Immature natural killer cell (primary cell): ENCODE results near the gene RALBP1. TPM values are rescaled to one million over a fixed set of nuclear protein-coding genes. Genes with fewer than 3 reads are reported as not detected.
"Not testable (repeated sequence)": the region's sequence is repeated elsewhere in the genome, so short reads cannot be mapped to it uniquely, and the experiment has no call there.

Experiments
- DNase-seq, 3 donors: peaks; one replicate each; pipeline ENCODE4 v3.0.0; 2022; ENCODE audit warnings: mixed read lengths in 1 of 3
- H3K27ac Mint-ChIP-seq, 6 donors: one replicate each; pipeline ENCODE4 v1.8.0; 2020; ENCODE audit warnings: mixed read lengths in 6 of 6, mild to moderate bottlenecking in 5 of 6, inconsistent platforms in 4 of 6, moderate library complexity in 3 of 6
- H3K27me3 Mint-ChIP-seq, 3 donors: one replicate each; pipeline ENCODE4 v1.8.0; 2020 to 2021; ENCODE audit warnings: low read depth in 3 of 3, mild to moderate bottlenecking in 3 of 3, mixed read lengths in 3 of 3, moderate library complexity in 3 of 3, inconsistent platforms in 1 of 3
- H3K36me3 Mint-ChIP-seq, 3 donors: one replicate each; pipeline ENCODE4 v1.8.0; 2020; ENCODE audit warnings: mixed read lengths in 3 of 3, inconsistent platforms in 2 of 3, mild to moderate bottlenecking in 2 of 3
- H3K4me1 Mint-ChIP-seq, 2 donors: one replicate each; pipeline ENCODE4 v1.8.0; 2020; ENCODE audit warnings: inconsistent platforms in 2 of 2, mild to moderate bottlenecking in 2 of 2, mixed read lengths in 2 of 2, moderate library complexity in 1 of 2
- H3K4me3 Mint-ChIP-seq, 5 donors: one replicate each; pipeline ENCODE4 v1.8.0; 2020; ENCODE audit warnings: mild to moderate bottlenecking in 5 of 5, mixed read lengths in 5 of 5, inconsistent platforms in 3 of 5, moderate library complexity in 3 of 5
- H3K9me3 Mint-ChIP-seq, 6 donors: one replicate each; pipeline ENCODE4 v1.8.0; 2020; ENCODE audit warnings: mild to moderate bottlenecking in 6 of 6, mixed read lengths in 6 of 6, inconsistent platforms in 4 of 6, moderate library complexity in 3 of 6
- polyA plus RNA-seq, 3 donors: library from polyadenylated mRNA; unstranded; fragments of 300-500 nt; fragmentation: Illumina TruSeq; gene quantifications; one replicate each; pipeline ENCODE4 v1.2.3, GENCODE V29; 2021

RALBP1 gene
- polyA plus RNA-seq, 3 donors from 2014 or later, result 47.8 to 71.2 (median 50.1) TPM

- H3K9me3 Mint-ChIP-seq, result no peaks in the 10 kb centered on the region
- no peaks in the 10 kb centered on the region for H3K36me3 Mint-ChIP-seq
- H3K4me1 Mint-ChIP-seq, result peaks cover 9 to 12% of the 10 kb centered on the region in 2 donors
- no peak overlapping the region for H3K27ac Mint-ChIP-seq
- H3K4me3 Mint-ChIP-seq, result no peak overlapping the region
- H3K27me3 Mint-ChIP-seq, result peaks cover 0 to 14% (median 6%) of the 10 kb centered on the region in 3 donors
- no peak for DNase-seq
Observed at GRCh38 chr18:9437672-9438071, 37.6 kb upstream of the RALBP1 start.

- Mint-ChIP-seq H3K4me3 (no peak overlapping the region), H3K27ac (no peak overlapping the region), H3K36me3 (no peaks in the 10 kb centered on the region), H3K27me3 (peaks cover 0 to 8% (median 6%) of the 10 kb centered on the region in 3 donors), H3K9me3 (no peaks in the 10 kb centered on the region), H3K4me1 (no peaks in the 10 kb centered on the region)
- no peak for DNase-seq
Observed at GRCh38 chr18:9441061-9441460, 34.3 kb upstream of the RALBP1 start.

- H3K36me3 Mint-ChIP-seq, result no peaks in the 10 kb centered on the region
- no peaks in the 10 kb centered on the region for H3K4me1 Mint-ChIP-seq
- H3K27ac Mint-ChIP-seq, result no peak overlapping the region
- peaks cover 0 to 5% (median 0%) of the 10 kb centered on the region in 6 donors for H3K9me3 Mint-ChIP-seq
- H3K4me3 Mint-ChIP-seq, result no peak overlapping the region
- DNase-seq, result no peak
- peaks cover 3 to 10% (median 8%) of the 10 kb centered on the region in 3 donors for H3K27me3 Mint-ChIP-seq
Observed at GRCh38 chr18:9444549-9444948, 30.8 kb upstream of the RALBP1 start.

- peaks cover 3 to 8% (median 4%) of the 10 kb centered on the region in 3 donors for H3K27me3 Mint-ChIP-seq
- H3K27ac Mint-ChIP-seq, result no peak overlapping the region
- no peaks in the 10 kb centered on the region for H3K36me3 Mint-ChIP-seq
- no peak overlapping the region for H3K4me3 Mint-ChIP-seq
- DNase-seq, result no peak
- H3K4me1 Mint-ChIP-seq, result no peaks in the 10 kb centered on the region
- H3K9me3 Mint-ChIP-seq, result peaks cover 0 to 5% (median 0%) of the 10 kb centered on the region in 6 donors
Observed at GRCh38 chr18:9446839-9447238, 28.5 kb upstream of the RALBP1 start.

- no peak for DNase-seq
- Mint-ChIP-seq H3K4me3 (no peak overlapping the region), H3K9me3 (peaks cover 0 to 5% (median 0%) of the 10 kb centered on the region in 6 donors), H3K4me1 (no peaks in the 10 kb centered on the region), H3K27me3 (peaks cover 3 to 8% (median 4%) of the 10 kb centered on the region in 3 donors), H3K27ac (no peak overlapping the region), H3K36me3 (no peaks in the 10 kb centered on the region)
Observed at GRCh38 chr18:9447334-9447733, 28.0 kb upstream of the RALBP1 start.

GRCh38 chr18:9449600-9450414, 25.5 kb upstream of the RALBP1 start:
- Mint-ChIP-seq H3K27ac (no peak overlapping the region), H3K4me1 (no peaks in the 10 kb centered on the region), H3K36me3 (no peaks in the 10 kb centered on the region), H3K27me3 (peaks cover 3 to 11% (median 4%) of the 10 kb centered on the region in 3 donors), H3K9me3 (peaks cover 0 to 5% (median 0%) of the 10 kb centered on the region in 6 donors), H3K4me3 (no peak overlapping the region)
- no peak for DNase-seq

- not testable (repeated sequence) for H3K27ac Mint-ChIP-seq, H3K4me1 Mint-ChIP-seq, H3K36me3 Mint-ChIP-seq, H3K9me3 Mint-ChIP-seq, DNase-seq, H3K4me3 Mint-ChIP-seq
- peaks cover 3 to 13% (median 4%) of the 10 kb centered on the region in 3 donors for H3K27me3 Mint-ChIP-seq
Observed at GRCh38 chr18:9450920-9451319, 24.4 kb upstream of the RALBP1 start.

- Mint-ChIP-seq H3K4me3 (no peak overlapping the region), H3K4me1 (no peaks in the 10 kb centered on the region), H3K9me3 (peaks cover 0 to 8% (median 2%) of the 10 kb centered on the region in 6 donors), H3K36me3 (peaks cover 0 to 5% (median 4%) of the 10 kb centered on the region in 3 donors), H3K27me3 (peaks cover 0 to 9% (median 1%) of the 10 kb centered on the region in 3 donors), H3K27ac (no peak overlapping the region)
- DNase-seq, result no peak
Observed at GRCh38 chr18:9453283-9453682, 22.0 kb upstream of the RALBP1 start.

GRCh38 chr18:9454061-9454703, 21.1 kb upstream of the RALBP1 start:
- peaks cover 0 to 5% (median 4%) of the 10 kb centered on the region in 3 donors for H3K36me3 Mint-ChIP-seq
- no peak overlapping the region for H3K27ac Mint-ChIP-seq
- peaks cover 0 to 8% (median 1%) of the 10 kb centered on the region in 6 donors for H3K9me3 Mint-ChIP-seq
- no peaks in the 10 kb centered on the region for H3K4me1 Mint-ChIP-seq
- peaks cover 1 to 11% (median 2%) of the 10 kb centered on the region in 3 donors for H3K27me3 Mint-ChIP-seq
- H3K4me3 Mint-ChIP-seq, result no peak overlapping the region
- no peak for DNase-seq

- Mint-ChIP-seq H3K4me3 (no peak overlapping the region), H3K36me3 (peaks cover 0 to 5% (median 4%) of the 10 kb centered on the region in 3 donors), H3K9me3 (peaks cover 0 to 8% (median 1%) of the 10 kb centered on the region in 6 donors), H3K27me3 (peaks cover 1 to 9% (median 2%) of the 10 kb centered on the region in 3 donors), H3K4me1 (no peaks in the 10 kb centered on the region), H3K27ac (no peak overlapping the region)
- no peak for DNase-seq
Observed at GRCh38 chr18:9455718-9456511, 19.4 kb upstream of the RALBP1 start.

GRCh38 chr18:9466127-9466526, 9.2 kb upstream of the RALBP1 start:
- H3K9me3 Mint-ChIP-seq, result peaks cover 2 to 15% (median 9%) of the 10 kb centered on the region in 6 donors
- no peaks in the 10 kb centered on the region for H3K4me1 Mint-ChIP-seq
- H3K27me3 Mint-ChIP-seq, result peaks cover 0 to 11% (median 10%) of the 10 kb centered on the region in 3 donors
- H3K27ac Mint-ChIP-seq, result no peak overlapping the region
- H3K4me3 Mint-ChIP-seq, result no peak overlapping the region
- H3K36me3 Mint-ChIP-seq, result peaks cover 0 to 8% (median 6%) of the 10 kb centered on the region in 3 donors
- no peak for DNase-seq

- H3K36me3 Mint-ChIP-seq, result peaks cover 0 to 8% (median 6%) of the 10 kb centered on the region in 3 donors
- H3K4me3 Mint-ChIP-seq, result no peak overlapping the region
Observed at GRCh38 chr18:9466846-9467245, 8.5 kb upstream of the RALBP1 start.

GRCh38 chr18:9468998-9469397, 6.3 kb upstream of the RALBP1 start:
- H3K36me3 Mint-ChIP-seq, result peaks cover 0 to 8% (median 6%) of the 10 kb centered on the region in 3 donors
- peaks cover 0 to 15% (median 9%) of the 10 kb centered on the region in 6 donors for H3K9me3 Mint-ChIP-seq
- H3K27me3 Mint-ChIP-seq, result peaks cover 1 to 11% (median 5%) of the 10 kb centered on the region in 3 donors
- H3K4me1 Mint-ChIP-seq, result no peaks in the 10 kb centered on the region
- H3K27ac Mint-ChIP-seq, result no peak overlapping the region
- no peak overlapping the region for H3K4me3 Mint-ChIP-seq
- no peak for DNase-seq

More at GRCh38 chr18:9466846-9467245, 8.5 kb upstream of the RALBP1 start:
- Mint-ChIP-seq H3K4me1 (no peaks in the 10 kb centered on the region), H3K27me3 (peaks cover 1 to 11% (median 9%) of the 10 kb centered on the region in 3 donors), H3K27ac (no peak overlapping the region), H3K9me3 (peaks cover 0 to 15% (median 9%) of the 10 kb centered on the region in 6 donors)
- DNase-seq, result no peak
